Frontal cortex (tissue), 4 donors: ENCODE measurements around the gene CUX1. TPM values are rescaled to one million over a fixed set of nuclear protein-coding genes. Genes with fewer than 3 reads are reported as not detected.
"Not testable (repeated sequence)": the region's sequence is repeated elsewhere in the genome, so short reads cannot be mapped to it uniquely, and the experiment has no call there.

Experiments
- DNase-seq, 2 donors: peaks; one replicate each; pipeline ENCODE4 v3.0.0; 2012; ENCODE audit warnings: low spot score in 2 of 2
- FAIRE-seq: peaks from 2 replicates; lab custom pipeline; 2012; peaks lifted over from hg19 to GRCh38; lab: Jason Lieb, UNC
- total RNA-seq: library from RNA; depleted of rRNA; stranded (reverse); fragments of >200 nt; gene quantifications from one replicate; pipeline ENCODE4 v1.2.3, GENCODE V29; 2014
- donor health status: control.
- donor health status: control.
- donor health status: control.

The CUX1 gene
- total RNA-seq, 1 donor from 2014 or later = 23.6 TPM

GRCh38 chr7:102046373-102047117 lies 229.1 kb downstream of the CUX1 start:
- no peak for FAIRE-seq
- DNase-seq = no peak

- no peak for FAIRE-seq
- no peak for DNase-seq
Observed at GRCh38 chr7:102047167-102047566, 229.7 kb downstream of the CUX1 start.

GRCh38 chr7:102049765-102050164 lies 232.3 kb downstream of the CUX1 start:
- no peak for FAIRE-seq

DNA sequence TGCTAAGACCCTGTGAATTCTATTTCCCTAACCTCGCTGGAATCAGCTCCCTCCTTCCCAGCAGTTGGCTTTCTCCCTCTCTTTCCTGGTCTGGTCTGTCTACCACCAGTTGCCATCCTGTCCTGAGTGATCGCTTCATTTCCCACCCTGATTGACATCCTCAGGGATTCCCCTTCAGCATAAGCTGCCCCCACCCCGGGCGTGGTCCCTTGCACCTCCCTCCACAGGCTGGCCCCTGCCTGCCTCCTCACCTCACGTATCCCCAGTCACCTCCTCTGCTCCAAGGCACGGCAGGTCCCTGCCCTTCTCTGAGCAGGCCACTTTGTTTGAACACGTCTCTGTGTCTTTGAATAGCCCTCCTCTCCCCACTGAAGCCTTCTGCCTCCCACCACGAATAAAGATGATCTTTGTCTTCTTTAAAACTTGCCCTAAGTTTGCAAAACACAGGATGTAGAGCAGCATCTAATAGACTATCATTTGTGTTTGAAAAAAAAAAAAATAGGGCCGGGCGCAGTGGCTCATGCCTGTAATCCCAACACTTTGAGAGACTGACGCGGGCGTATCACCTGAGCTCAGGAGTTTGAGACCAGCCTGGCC lies 233.5 kb downstream of the CUX1 start:
- FAIRE-seq (no peak), DNase-seq (no peak)

More at GRCh38 chr7:102049765-102050164, 232.3 kb downstream of the CUX1 start:
- DNase-seq = no peak

DNA sequence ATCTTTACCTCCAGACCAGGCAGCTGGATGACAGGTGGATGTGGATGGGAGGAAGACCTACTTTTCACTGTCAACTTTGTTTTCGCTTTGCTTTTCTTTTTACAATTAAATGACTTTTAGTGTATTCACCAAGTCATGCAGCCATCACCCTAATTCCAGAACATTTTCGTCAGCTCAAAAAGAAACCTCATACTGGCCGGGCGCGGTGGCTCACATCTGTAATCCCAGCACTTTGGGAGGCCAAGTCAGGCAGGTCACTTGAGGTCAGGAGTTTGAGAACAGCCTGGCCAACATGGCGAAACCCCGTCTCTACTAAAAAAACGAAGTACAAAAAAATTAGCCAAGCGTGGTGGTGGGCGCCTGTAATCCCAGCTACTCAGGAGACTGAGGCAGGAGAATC lies 234.3 kb downstream of the CUX1 start:
- not testable (repeated sequence) for DNase-seq

GRCh38 chr7:102054158-102054557 lies 236.7 kb downstream of the CUX1 start:
- DNase-seq = no peak
- FAIRE-seq = no peak

More for the DNA sequence above, 234.3 kb downstream of the CUX1 start:
- FAIRE-seq = not testable (repeated sequence)

DNA sequence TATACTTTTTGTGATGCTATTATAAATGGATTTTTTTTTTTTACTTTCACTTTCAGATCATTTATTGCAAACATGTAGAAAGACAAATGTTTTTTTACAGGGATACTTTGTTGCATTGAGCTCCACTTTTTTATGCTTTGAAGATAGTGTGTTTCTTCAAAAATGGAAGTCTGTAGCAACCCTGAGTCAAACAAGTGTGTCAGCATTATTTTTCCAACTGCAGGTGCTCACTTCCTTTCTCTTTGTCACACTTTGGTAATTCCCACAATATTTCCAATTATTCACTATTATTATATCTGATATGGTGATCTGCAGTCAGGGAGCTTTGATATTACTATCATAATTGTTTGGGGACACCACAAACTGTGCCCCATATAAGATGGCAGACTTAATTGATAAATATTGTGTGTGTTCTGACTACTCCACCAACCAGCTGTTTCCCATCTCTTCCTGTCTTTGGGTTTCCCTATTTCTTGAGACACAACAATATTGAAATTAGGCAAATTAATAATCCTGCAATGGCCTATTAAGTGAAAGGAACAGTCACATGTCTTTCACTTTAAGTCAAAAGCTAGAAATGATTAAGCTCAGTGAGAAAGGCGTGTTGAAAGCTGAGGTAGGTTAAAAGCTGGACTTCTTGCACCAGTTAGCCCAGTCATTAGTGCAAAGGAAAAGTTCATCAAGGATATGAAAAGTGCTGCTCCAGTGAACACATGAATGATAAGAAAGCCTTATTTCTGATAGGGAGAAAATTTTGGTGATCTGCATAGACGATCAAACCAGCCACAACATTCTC lies 238.0 kb downstream of the CUX1 start:
- FAIRE-seq (no peak), DNase-seq (no peak)

GRCh38 chr7:102059524-102059923 lies 242.1 kb downstream of the CUX1 start:
- FAIRE-seq (no peak), DNase-seq (no peak)

GRCh38 chr7:102061354-102061945 lies 244.0 kb downstream of the CUX1 start:
- DNase-seq = no peak
- no peak for FAIRE-seq

DNA sequence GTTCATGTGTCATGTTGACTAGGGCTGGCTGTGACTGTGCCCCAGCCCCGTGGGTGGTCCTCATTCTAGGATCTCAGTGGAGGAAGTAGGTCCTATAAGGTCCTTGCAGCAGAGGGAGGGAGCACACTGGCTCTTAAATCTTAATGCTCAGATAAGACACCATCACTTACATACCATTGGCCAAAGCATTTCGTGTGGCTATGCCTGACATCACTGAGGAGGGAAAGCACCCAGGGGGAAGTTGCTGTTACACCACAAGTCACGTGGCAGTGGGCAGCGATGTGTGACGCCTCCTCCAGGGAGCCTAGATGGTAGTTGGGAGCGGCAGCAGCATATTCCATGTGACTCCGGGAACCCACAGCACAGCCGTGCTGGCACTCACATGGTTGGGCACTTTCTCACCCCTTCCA lies 244.6 kb downstream of the CUX1 start:
- DNase-seq = no peak
- no peak for FAIRE-seq

GRCh38 chr7:102063690-102064180 lies 246.3 kb downstream of the CUX1 start:
- FAIRE-seq = no peak

GRCh38 chr7:102064361-102065025 lies 247.1 kb downstream of the CUX1 start:
- DNase-seq = no peak
- FAIRE-seq = no peak

More at GRCh38 chr7:102063690-102064180, 246.3 kb downstream of the CUX1 start:
- DNase-seq = no peak

- DNase-seq = no peak
- no peak for FAIRE-seq
Observed at GRCh38 chr7:102065226-102065625, 247.8 kb downstream of the CUX1 start.

DNA sequence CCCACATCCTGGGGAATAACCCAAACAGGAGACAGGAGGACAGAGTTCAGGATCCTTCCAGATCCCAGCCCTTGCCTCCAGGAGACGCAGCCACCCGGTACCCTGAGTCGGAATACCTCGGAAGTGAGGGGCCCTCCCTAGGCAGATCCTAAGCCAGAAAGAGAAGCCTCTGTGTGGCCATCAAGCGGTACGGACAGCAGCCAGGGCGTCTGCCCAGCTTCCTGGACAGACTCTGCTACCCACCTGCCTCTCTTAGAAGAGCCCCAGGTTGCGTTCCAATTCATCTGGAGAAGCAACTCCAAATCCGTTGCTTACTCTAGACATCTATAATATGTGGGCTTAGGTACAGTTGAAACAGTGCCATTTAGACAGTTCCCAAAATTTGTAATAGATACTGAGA lies 249.1 kb downstream of the CUX1 start:
- FAIRE-seq = no peak

DNA sequence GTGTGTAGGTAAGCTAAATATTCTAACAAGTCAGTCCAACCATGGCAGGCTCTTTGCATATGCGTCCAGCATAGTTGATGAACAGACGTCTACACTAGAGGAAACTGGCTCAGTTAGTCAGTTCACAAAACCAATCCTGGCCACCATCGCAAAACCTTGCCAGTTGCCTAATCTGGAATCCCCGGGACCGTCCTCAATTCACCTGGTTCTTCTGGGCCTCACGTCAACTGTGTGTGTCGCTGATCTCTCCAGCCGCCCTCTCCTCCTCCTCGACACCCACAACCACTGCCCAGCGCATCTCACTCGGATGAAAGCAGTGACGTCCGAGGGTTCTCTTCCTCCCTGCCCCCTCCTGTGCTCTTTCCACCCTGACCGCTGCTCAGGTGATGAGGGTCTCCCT lies 251.4 kb downstream of the CUX1 start:
- no peak for FAIRE-seq
- DNase-seq = no peak

More for the DNA sequence above, 249.1 kb downstream of the CUX1 start:
- DNase-seq = no peak

DNA sequence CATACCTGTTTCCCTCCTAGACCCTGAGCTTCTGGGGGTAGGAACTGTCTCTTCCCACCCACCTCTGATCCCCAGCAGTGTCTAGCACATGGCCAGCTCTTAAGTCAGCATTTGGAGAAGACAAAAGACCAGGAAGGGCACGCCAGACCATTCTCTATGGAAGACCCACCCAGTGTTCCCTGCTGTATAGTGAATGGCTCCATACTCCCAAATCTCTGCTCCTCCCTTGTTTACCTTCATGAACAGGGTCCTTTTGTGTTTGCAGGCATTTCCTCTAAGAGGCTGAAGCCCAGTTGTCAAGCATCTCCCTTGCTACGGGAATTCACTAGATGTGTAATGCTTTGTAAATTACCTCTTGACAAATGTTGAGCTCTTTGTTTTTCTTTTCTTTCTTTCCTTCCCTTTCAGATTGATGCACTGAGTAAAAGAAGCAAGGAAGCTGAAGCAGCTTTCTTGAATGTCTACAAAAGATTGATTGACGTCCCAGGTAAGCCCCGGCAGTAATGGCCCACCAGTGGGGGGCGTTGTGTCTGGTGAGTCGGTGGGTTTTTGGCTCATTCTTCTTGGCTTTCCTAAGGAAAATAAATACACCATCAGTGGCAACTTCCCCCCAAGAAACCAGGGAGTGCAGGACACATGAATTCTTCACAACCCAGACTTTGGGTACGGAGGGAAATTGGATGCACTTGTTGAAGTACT lies 252.7 kb downstream of the CUX1 start:
- no peak for FAIRE-seq
- no peak for DNase-seq

GRCh38 chr7:102072003-102072402 lies 254.6 kb downstream of the CUX1 start:
- no peak for DNase-seq
- FAIRE-seq = no peak

- DNase-seq (no peak), FAIRE-seq (no peak)
Observed at GRCh38 chr7:102072636-102073209, 255.3 kb downstream of the CUX1 start.
